Mesenchymal stem cell (in vitro differentiated cells and primary cell): ENCODE measurements around the gene TOMM7.
"Not testable (repeated sequence)": the region's sequence is repeated elsewhere in the genome, so short reads cannot be mapped to it uniquely, and the experiment has no call there.

Experiments
- DNase-seq: peaks from one replicate; pipeline ENCODE4 v3.0.0-alpha.2; 2013
- H2AFZ ChIP-seq: one replicate; pipeline ENCODE4 v1.6.1; 2013; ENCODE audit warnings: low read depth, mild to moderate bottlenecking, control low read depth, inconsistent platforms, low read length, moderate library complexity
- H2AK5ac ChIP-seq: 2 replicates; pipeline ENCODE4 v1.6.1; 2013; ENCODE audit warnings: low read length, moderate library complexity, mild to moderate bottlenecking, inconsistent platforms; ENCODE audit not compliant: severe bottlenecking
- H2BK120ac ChIP-seq: one replicate; pipeline ENCODE4 v1.6.1; 2013; ENCODE audit warnings: low read depth, mild to moderate bottlenecking, inconsistent platforms, low read length, moderate library complexity
- H2BK12ac ChIP-seq, 2 experiments: one replicate each; pipeline ENCODE4 v1.6.1; 2013; ENCODE audit warnings: inconsistent platforms in 2 of 2, low read length in 2 of 2, mild to moderate bottlenecking in 2 of 2, moderate library complexity in 2 of 2, control low read depth in 1 of 2
- H2BK15ac ChIP-seq: one replicate; pipeline ENCODE4 v1.6.1; 2013; ENCODE audit warnings: mild to moderate bottlenecking, low read depth, inconsistent platforms; ENCODE audit not compliant: poor library complexity, severe bottlenecking
- H2BK5ac ChIP-seq: 2 replicates; pipeline ENCODE4 v1.6.1; 2013; ENCODE audit warnings: low read depth, mild to moderate bottlenecking, low read length, control low read depth, inconsistent platforms; ENCODE audit not compliant: poor library complexity, severe bottlenecking
- H3K14ac ChIP-seq, 2 experiments: one replicate each; pipeline ENCODE4 v1.6.1; 2013; ENCODE audit warnings: inconsistent platforms in 2 of 2, low read length in 2 of 2, control low read depth in 1 of 2, mild to moderate bottlenecking in 1 of 2, moderate library complexity in 1 of 2
- H3K18ac ChIP-seq, 2 experiments: one replicate each; pipeline ENCODE4 v1.6.1; 2013; ENCODE audit warnings: inconsistent platforms in 2 of 2, low read length in 2 of 2, control low read depth in 1 of 2, low read depth in 1 of 2, mild to moderate bottlenecking in 1 of 2
- H3K23ac ChIP-seq, 2 experiments: one replicate each; pipeline ENCODE4 v1.6.1; 2013; ENCODE audit warnings: inconsistent platforms in 2 of 2, low read length in 2 of 2, mild to moderate bottlenecking in 2 of 2, moderate library complexity in 2 of 2, control low read depth in 1 of 2
- H3K27ac ChIP-seq: 2 replicates; pipeline ENCODE4 v1.5.1; 2013; ENCODE audit warnings: mild to moderate bottlenecking, moderate library complexity, low read length, control low read depth, inconsistent platforms; ENCODE audit not compliant: poor library complexity, severe bottlenecking
- H3K27me3 ChIP-seq, 2 experiments: 2 replicates each; pipeline versions ENCODE4 v1.6.1 to v1.7.0; 2013; ENCODE audit warnings: low read length in 2 of 2, mild to moderate bottlenecking in 2 of 2, moderate library complexity in 2 of 2, control low read depth in 1 of 2, inconsistent platforms in 1 of 2; ENCODE audit not compliant: control insufficient read depth in 1 of 2, insufficient read depth in 1 of 2
- H3K36me3 ChIP-seq, 2 experiments: 2 replicates each; pipeline versions ENCODE4 v1.6.1 to v1.7.0; 2013; ENCODE audit warnings: low read length in 2 of 2, control low read depth in 1 of 2, inconsistent platforms in 1 of 2, low read depth in 1 of 2, mild to moderate bottlenecking in 1 of 2; ENCODE audit not compliant: insufficient read depth in 2 of 2, control insufficient read depth in 1 of 2
- H3K4ac ChIP-seq, 2 experiments: one replicate each; pipeline ENCODE4 v1.6.1; 2013; ENCODE audit warnings: inconsistent platforms in 2 of 2, low read length in 2 of 2, mild to moderate bottlenecking in 2 of 2, moderate library complexity in 2 of 2, control low read depth in 1 of 2, low read depth in 1 of 2
- H3K4me1 ChIP-seq: 2 replicates; pipeline ENCODE4 v1.6.1; 2013; ENCODE audit warnings: low read depth, low read length, control low read depth; ENCODE audit not compliant: control insufficient read depth, insufficient read depth
- H3K4me2 ChIP-seq: 2 replicates; pipeline ENCODE4 v1.6.1; 2013; ENCODE audit warnings: low read length, mild to moderate bottlenecking, inconsistent platforms; ENCODE audit not compliant: poor library complexity, severe bottlenecking
- H3K4me3 ChIP-seq, 2 experiments: 2 replicates each; pipeline versions ENCODE4 v1.5.1 to v1.7.0; 2013; ENCODE audit warnings: low read length in 2 of 2, mild to moderate bottlenecking in 2 of 2, control low read depth in 1 of 2, low read depth in 1 of 2; ENCODE audit not compliant: insufficient read depth in 1 of 2
- H3K79me1 ChIP-seq: replicated peaks from 2 replicates; pipeline ENCODE4 v1.6.1; 2013; ENCODE audit warnings: mild to moderate bottlenecking, control low read depth, low read length, inconsistent platforms; ENCODE audit not compliant: poor library complexity, severe bottlenecking
- H3K9ac ChIP-seq: 2 replicates; pipeline ENCODE4 v1.7.0; 2013; ENCODE audit warnings: mild to moderate bottlenecking, low read length, moderate library complexity
- H3K9me3 ChIP-seq: 2 replicates; pipeline ENCODE4 v1.7.0; 2013; ENCODE audit warnings: mild to moderate bottlenecking, low read length; ENCODE audit not compliant: control insufficient read depth
- H4K8ac ChIP-seq: one replicate; pipeline ENCODE4 v1.6.1; 2013; ENCODE audit warnings: inconsistent platforms, mild to moderate bottlenecking, low read length, moderate library complexity
- H4K91ac ChIP-seq: one replicate; pipeline ENCODE4 v1.6.1; 2013; ENCODE audit warnings: mild to moderate bottlenecking, low read length, inconsistent platforms
- WGBS: methylation state at CpG from one replicate; pipeline ENCODE4 v1.1.7; 2013; ENCODE audit warnings: mixed read lengths; 5-methylcytosine and 5-hydroxymethylcytosine counted together

Gene TOMM7

GRCh38 chr7:22791204-22792158, 31.2 kb downstream of the TOMM7 start:
- Histone ChIP-seq H3K79me1 (no peaks in the 10 kb centered on the region), H2BK120ac (no peak overlapping the region), H3K27me3 (no peaks in the 10 kb centered on the region), H4K8ac (peak overlapping the region; percentile 37), H3K36me3 (no peaks in the 10 kb centered on the region), H2BK5ac (no peak overlapping the region), H3K4me3 (no peak overlapping the region), H3K4me1 (peaks cover 2% of the 10 kb centered on the region), H4K91ac (no peak overlapping the region), H3K23ac (no peak overlapping the region), H3K18ac (peak overlapping the region in 1 of 2 experiments; percentile 8), H3K4ac (no peak overlapping the region), H3K9me3 (no peaks in the 10 kb centered on the region), H3K27ac (no peak overlapping the region), H2BK12ac (no peak overlapping the region), H2BK15ac (no peak overlapping the region), H3K9ac (no peak overlapping the region), H2AFZ (peak overlapping the region; percentile 49), H3K4me2 (no peak overlapping the region), H3K14ac (no peak overlapping the region), H2AK5ac (no peak overlapping the region)
- peak; percentile 38 for DNase-seq
- WGBS = 49% methylated on average over 4 of the region's 4 CpGs

- not testable (repeated sequence) for H2BK15ac ChIP-seq, H2AFZ ChIP-seq, H3K27me3 ChIP-seq, DNase-seq, H3K27ac ChIP-seq, H3K4ac ChIP-seq, H3K4me1 ChIP-seq, H4K8ac ChIP-seq, H3K9me3 ChIP-seq, H3K36me3 ChIP-seq, H2AK5ac ChIP-seq, H3K4me3 ChIP-seq, H3K18ac ChIP-seq, H3K14ac ChIP-seq, H4K91ac ChIP-seq, H3K9ac ChIP-seq, H2BK120ac ChIP-seq, H2BK12ac ChIP-seq, H3K79me1 ChIP-seq, H3K4me2 ChIP-seq, H2BK5ac ChIP-seq, H3K23ac ChIP-seq
- WGBS = 92% methylated on average over 12 of the region's 13 CpGs
Measured at GRCh38 chr7:22790640-22791039, 32.0 kb downstream of the TOMM7 start.

DNA sequence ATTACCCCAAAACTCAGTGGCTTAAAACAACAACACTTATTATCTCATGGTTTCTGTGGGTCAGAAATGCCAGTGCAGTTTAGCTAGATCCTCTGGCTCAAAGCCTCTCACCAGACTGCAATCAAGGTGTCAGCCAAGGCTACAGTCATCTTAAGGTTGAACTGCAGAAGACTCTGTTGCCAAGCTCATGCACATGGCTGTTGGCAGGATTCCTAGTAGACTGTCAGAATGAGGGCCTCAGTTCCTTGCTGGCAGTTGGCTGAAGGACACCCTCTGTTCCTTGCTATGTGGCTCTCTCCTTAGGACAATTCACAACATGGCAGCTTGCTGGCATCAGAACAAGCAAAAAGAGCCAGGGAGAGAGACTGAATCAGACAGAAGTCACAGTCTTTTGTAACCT, 34.7 kb downstream of the TOMM7 start:
- H2AFZ ChIP-seq = no peak overlapping the region
- no peaks in the 10 kb centered on the region for H3K9me3 ChIP-seq
- H2BK5ac ChIP-seq = no peak overlapping the region
- no peak overlapping the region for H2BK120ac ChIP-seq
- no peak overlapping the region for H4K91ac ChIP-seq
- no peak overlapping the region for H3K4me3 ChIP-seq
- no peak overlapping the region for H4K8ac ChIP-seq
- no peak overlapping the region for H2AK5ac ChIP-seq
- no peaks in the 10 kb centered on the region for H3K36me3 ChIP-seq
- DNase-seq = no peak
- H3K14ac ChIP-seq = no peak overlapping the region
- H3K23ac ChIP-seq = no peak overlapping the region
- H3K27ac ChIP-seq = no peak overlapping the region
- H3K27me3 ChIP-seq = no peaks in the 10 kb centered on the region
- no peak overlapping the region for H3K18ac ChIP-seq
- H3K4me2 ChIP-seq = no peak overlapping the region
- no peak overlapping the region for H3K4ac ChIP-seq
- no peak overlapping the region for H3K9ac ChIP-seq
- peaks cover 2% of the 10 kb centered on the region for H3K4me1 ChIP-seq
- H2BK15ac ChIP-seq = no peak overlapping the region
- H3K79me1 ChIP-seq = no peaks in the 10 kb centered on the region
- no peak overlapping the region for H2BK12ac ChIP-seq

DNA sequence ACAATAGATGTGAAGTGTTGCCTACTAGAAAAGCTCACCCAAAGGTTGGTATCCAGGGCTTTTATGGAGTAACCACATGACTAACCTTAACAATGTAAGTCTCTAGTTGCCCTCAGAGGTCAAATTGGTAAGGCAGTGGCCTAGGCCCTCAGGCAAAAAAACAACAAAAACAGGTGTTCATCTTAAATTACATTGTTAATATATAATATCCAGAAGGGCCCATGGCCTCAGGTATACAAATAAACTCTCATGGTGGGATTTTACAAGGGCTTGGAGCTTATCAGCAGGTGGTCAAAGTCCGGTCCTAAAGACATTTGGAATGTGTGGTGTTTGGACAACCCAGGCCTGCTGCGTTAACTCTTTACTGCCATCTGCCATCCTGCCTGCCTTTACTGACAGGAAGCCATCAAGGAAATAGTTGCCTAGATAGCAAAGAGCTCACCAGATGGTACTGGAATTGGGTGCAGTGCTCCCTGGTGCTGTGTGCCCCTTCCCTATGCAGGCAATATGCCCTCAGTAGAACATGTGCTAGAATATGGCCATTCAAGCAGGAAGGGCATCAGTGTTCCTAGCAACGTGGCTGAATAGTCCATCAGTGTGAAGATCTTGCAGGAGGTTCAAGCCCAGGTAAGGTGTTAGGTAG, 36.2 kb downstream of the TOMM7 start:
- H3K9me3 ChIP-seq = no peaks in the 10 kb centered on the region
- no peak overlapping the region for H3K23ac ChIP-seq
- H3K9ac ChIP-seq = no peak overlapping the region
- WGBS = 48% methylated on average over 3 of the region's 3 CpGs
- H3K36me3 ChIP-seq = no peaks in the 10 kb centered on the region
- H2BK12ac ChIP-seq = peak overlapping the region in 1 of 2 experiments; percentile 38
- no peak overlapping the region for H3K4me2 ChIP-seq
- no peak overlapping the region for H3K27ac ChIP-seq
- no peak overlapping the region for H2BK15ac ChIP-seq
- no peak overlapping the region for H2BK120ac ChIP-seq
- no peak overlapping the region for H3K4ac ChIP-seq
- no peak overlapping the region for H2AFZ ChIP-seq
- H2BK5ac ChIP-seq = no peak overlapping the region
- H4K91ac ChIP-seq = no peak overlapping the region
- no peak overlapping the region for H3K4me3 ChIP-seq
- no peaks in the 10 kb centered on the region for H3K79me1 ChIP-seq
- no peak overlapping the region for H3K14ac ChIP-seq
- H4K8ac ChIP-seq = no peak overlapping the region
- H3K18ac ChIP-seq = no peak overlapping the region
- no peak for DNase-seq
- peaks cover 6% of the 10 kb centered on the region for H3K4me1 ChIP-seq
- no peaks in the 10 kb centered on the region for H3K27me3 ChIP-seq
- no peak overlapping the region for H2AK5ac ChIP-seq
